ENCODE results near the gene CENPX. TPM values are rescaled to one million over a fixed set of nuclear protein-coding genes. Genes with fewer than 3 reads are reported as not detected.

The CENPX gene
- total and polyA plus RNA-seq, 2 of the 13 experiments (the other 11 are each of a cell fraction or from before 2014, with no cell fraction given), result 92.7 to 170 TPM

DNA sequence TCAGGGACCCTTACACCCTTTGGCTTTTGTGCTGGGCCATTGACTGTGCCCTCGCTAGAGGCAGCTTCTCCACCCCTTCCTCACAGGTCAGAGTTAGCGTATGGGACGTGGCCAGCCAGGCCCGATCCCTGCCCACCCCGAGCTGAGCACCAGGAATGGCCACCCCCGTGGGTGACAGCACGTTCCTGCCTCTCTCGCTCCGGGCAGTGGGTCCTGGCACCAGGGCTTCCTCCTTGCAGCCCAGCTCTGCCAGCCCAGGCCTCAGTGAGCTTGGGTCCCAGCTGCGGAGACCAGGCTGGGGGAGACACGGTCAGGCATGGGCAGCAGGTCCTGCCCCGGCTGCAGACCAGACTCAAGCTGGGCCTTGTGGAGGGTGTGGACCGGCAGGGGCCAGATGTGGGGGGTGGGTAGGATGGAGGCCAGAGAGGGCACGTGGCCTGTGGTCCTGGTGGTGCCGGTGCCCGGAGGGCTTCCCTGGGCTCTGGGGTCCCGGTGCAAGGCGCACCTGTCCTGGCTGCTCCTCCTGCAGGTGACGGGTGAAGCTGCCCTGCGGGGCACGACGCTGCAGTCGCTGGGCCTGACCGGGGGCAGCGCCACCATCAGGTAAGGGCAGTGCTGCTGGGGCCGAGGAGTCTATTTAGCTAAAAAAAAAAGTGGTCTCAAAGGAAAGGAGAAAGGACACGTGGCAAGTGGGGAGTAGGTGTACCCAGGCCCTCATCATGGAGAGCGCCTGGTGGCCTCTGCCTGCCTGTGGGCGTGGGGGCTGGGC lies 27.0 kb downstream of the CENPX start (continued):
- TF ChIP-seq, protein P1, sequence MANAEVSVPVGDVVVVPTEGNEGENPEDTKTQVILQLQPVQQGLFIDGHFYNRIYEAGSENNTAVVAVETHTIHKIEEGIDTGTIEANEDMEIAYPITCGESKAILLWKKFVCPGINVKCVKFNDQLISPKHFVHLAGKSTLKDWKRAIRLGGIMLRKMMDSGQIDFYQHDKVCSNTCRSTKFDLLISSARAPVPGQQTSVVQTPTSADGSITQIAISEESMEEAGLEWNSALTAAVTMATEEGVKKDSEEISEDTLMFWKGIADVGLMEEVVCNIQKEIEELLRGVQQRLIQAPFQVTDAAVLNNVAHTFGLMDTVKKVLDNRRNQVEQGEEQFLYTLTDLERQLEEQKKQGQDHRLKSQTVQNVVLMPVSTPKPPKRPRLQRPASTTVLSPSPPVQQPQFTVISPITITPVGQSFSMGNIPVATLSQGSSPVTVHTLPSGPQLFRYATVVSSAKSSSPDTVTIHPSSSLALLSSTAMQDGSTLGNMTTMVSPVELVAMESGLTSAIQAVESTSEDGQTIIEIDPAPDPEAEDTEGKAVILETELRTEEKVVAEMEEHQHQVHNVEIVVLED (CRISPR knock-in tag; IDR thresholded peaks at IDR 0.05; ENCODE audit: borderline replicate concordance), result peak; percentile 29; the same call in 1 of the 2 replicates
- TF ChIP-seq, protein P2, sequence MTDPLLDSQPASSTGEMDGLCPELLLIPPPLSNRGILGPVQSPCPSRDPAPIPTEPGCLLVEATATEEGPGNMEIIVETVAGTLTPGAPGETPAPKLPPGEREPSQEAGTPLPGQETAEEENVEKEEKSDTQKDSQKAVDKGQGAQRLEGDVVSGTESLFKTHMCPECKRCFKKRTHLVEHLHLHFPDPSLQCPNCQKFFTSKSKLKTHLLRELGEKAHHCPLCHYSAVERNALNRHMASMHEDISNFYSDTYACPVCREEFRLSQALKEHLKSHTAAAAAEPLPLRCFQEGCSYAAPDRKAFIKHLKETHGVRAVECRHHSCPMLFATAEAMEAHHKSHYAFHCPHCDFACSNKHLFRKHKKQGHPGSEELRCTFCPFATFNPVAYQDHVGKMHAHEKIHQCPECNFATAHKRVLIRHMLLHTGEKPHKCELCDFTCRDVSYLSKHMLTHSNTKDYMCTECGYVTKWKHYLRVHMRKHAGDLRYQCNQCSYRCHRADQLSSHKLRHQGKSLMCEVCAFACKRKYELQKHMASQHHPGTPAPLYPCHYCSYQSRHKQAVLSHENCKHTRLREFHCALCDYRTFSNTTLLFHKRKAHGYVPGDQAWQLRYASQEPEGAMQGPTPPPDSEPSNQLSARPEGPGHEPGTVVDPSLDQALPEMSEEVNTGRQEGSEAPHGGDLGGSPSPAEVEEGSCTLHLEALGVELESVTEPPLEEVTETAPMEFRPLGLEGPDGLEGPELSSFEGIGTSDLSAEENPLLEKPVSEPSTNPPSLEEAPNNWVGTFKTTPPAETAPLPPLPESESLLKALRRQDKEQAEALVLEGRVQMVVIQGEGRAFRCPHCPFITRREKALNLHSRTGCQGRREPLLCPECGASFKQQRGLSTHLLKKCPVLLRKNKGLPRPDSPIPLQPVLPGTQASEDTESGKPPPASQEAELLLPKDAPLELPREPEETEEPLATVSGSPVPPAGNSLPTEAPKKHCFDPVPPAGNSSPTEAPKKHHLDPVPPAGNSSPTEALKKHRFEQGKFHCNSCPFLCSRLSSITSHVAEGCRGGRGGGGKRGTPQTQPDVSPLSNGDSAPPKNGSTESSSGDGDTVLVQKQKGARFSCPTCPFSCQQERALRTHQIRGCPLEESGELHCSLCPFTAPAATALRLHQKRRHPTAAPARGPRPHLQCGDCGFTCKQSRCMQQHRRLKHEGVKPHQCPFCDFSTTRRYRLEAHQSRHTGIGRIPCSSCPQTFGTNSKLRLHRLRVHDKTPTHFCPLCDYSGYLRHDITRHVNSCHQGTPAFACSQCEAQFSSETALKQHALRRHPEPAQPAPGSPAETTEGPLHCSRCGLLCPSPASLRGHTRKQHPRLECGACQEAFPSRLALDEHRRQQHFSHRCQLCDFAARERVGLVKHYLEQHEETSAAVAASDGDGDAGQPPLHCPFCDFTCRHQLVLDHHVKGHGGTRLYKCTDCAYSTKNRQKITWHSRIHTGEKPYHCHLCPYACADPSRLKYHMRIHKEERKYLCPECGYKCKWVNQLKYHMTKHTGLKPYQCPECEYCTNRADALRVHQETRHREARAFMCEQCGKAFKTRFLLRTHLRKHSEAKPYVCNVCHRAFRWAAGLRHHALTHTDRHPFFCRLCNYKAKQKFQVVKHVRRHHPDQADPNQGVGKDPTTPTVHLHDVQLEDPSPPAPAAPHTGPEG (CRISPR knock-in tag; IDR thresholded peaks at IDR 0.05), result peak; percentile 52; the same call in 1 of the 2 replicates
- peak; percentile 38 for TF ChIP-seq KLF11 (CRISPR knock-in tag; IDR thresholded peaks at IDR 0.05)
- TF ChIP-seq ESRRA (CRISPR knock-in tag; IDR thresholded peaks at IDR 0.05; ENCODE audit: low read depth), result no peak
- TF ChIP-seq, protein P3, sequence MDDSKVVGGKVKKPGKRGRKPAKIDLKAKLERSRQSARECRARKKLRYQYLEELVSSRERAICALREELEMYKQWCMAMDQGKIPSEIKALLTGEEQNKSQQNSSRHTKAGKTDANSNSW (CRISPR knock-in tag; IDR thresholded peaks at IDR 0.05; ENCODE audit: borderline replicate concordance), result peak; percentile 84; the same call in 1 of the 2 replicates
- TF ChIP-seq ZSCAN29 (CRISPR knock-in tag; conservative IDR thresholded peaks at IDR 0.05), result 0 out of 2 replicates have a peak, but pooled peaks have one; percentile 13
- 0 out of 2 replicates have a peak, but pooled peaks have one; percentile 24 for TF ChIP-seq ZNF138 (CRISPR knock-in tag; IDR thresholded peaks at IDR 0.05; ENCODE audit: low read depth)
- TF ChIP-seq GABPB1 (CRISPR knock-in tag; IDR thresholded peaks at IDR 0.05), result peak; percentile 62
- peak; percentile 29 for TF ChIP-seq IKZF4 (CRISPR knock-in tag; IDR thresholded peaks at IDR 0.05; ENCODE audit: borderline replicate concordance, low read depth, not compliant biosample characterization)
- no peak for TF ChIP-seq ZNF569 (CRISPR knock-in tag; IDR thresholded peaks at IDR 0.05; ENCODE audit: borderline replicate concordance)
- 0 out of 2 replicates have a peak, but pooled peaks have one; percentile 52 for TF ChIP-seq ZNF841 (CRISPR knock-in tag; IDR thresholded peaks at IDR 0.05; ENCODE audit: borderline replicate concordance)
- TF ChIP-seq ZNF343 (CRISPR knock-in tag; IDR thresholded peaks at IDR 0.05), result 0 out of 2 replicates have a peak, but pooled peaks have one; percentile 80
- TF ChIP-seq NCOA2 (CRISPR knock-in tag; IDR thresholded peaks at IDR 0.05), result 0 out of 2 replicates have a peak, but pooled peaks have one; percentile 16
- no peak for TF ChIP-seq NPAS2 (CRISPR knock-in tag; IDR thresholded peaks at IDR 0.05; ENCODE audit: borderline replicate concordance)
- TF ChIP-seq JUND (CRISPR knock-in tag; IDR thresholded peaks at IDR 0.05), result peak; percentile 55
- peak; percentile 19 for TF ChIP-seq JARID2 (CRISPR knock-in tag; IDR thresholded peaks at IDR 0.05; ENCODE audit: insufficient replicate concordance)
- TF ChIP-seq BRCA1 (CRISPR knock-in tag; IDR thresholded peaks at IDR 0.05), result no peak
- peak; percentile 97 for TF ChIP-seq RBFOX2 (IDR thresholded peaks at IDR 0.05; ENCODE audit: low read depth, low read length)
- peak; percentile 81; the same call in 1 of the 2 replicates for TF ChIP-seq ZNF326 (CRISPR knock-in tag; IDR thresholded peaks at IDR 0.05; ENCODE audit: borderline replicate concordance)
- TF ChIP-seq, protein P4, sequence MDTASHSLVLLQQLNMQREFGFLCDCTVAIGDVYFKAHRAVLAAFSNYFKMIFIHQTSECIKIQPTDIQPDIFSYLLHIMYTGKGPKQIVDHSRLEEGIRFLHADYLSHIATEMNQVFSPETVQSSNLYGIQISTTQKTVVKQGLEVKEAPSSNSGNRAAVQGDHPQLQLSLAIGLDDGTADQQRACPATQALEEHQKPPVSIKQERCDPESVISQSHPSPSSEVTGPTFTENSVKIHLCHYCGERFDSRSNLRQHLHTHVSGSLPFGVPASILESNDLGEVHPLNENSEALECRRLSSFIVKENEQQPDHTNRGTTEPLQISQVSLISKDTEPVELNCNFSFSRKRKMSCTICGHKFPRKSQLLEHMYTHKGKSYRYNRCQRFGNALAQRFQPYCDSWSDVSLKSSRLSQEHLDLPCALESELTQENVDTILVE (CRISPR knock-in tag; IDR thresholded peaks at IDR 0.05), result no peak

All from HepG2 (cell line).